ENCODE measurements around the gene METRNL. TPM values are rescaled to one million over a fixed set of nuclear protein-coding genes. Genes with fewer than 3 reads are reported as not detected.

Gene METRNL
- total RNA-seq, 1 donor from 2014 or later, result 79.9 TPM

- ATAC-seq (no peak), DNase-seq (no peak)
- intact Hi-C loops (cut with DNase I), result no loop called here
- Histone ChIP-seq H3K9me3 (no peaks in the 10 kb centered on the region), H3K4me1 (peaks cover 27% of the 10 kb centered on the region), H3K27me3 (no peaks in the 10 kb centered on the region), H3K4me3 (no peak overlapping the region), H3K36me3 (no peaks in the 10 kb centered on the region), H3K27ac (no peak overlapping the region)
- no peak for TF ChIP-seq CTCF (IDR thresholded peaks at IDR 0.05)
Observed at GRCh38 chr17:83105512-83105911, 26.1 kb downstream of the METRNL start.

GRCh38 chr17:83106056-83106588, 26.7 kb downstream of the METRNL start:
- peaks cover 28% of the 10 kb centered on the region for H3K4me1 ChIP-seq
- H3K4me3 ChIP-seq, result no peak overlapping the region
- ATAC-seq, result no peak
- H3K27ac ChIP-seq, result no peak overlapping the region
- DNase-seq, result no peak
- TF ChIP-seq CTCF (IDR thresholded peaks at IDR 0.05), result no peak
- no peaks in the 10 kb centered on the region for H3K9me3 ChIP-seq
- intact Hi-C loops (cut with DNase I), result no loop called here
- H3K36me3 ChIP-seq, result no peaks in the 10 kb centered on the region
- H3K27me3 ChIP-seq, result no peaks in the 10 kb centered on the region

- H3K36me3 ChIP-seq, result no peaks in the 10 kb centered on the region
- H3K4me1 ChIP-seq, result peaks cover 19% of the 10 kb centered on the region
- DNase-seq (no peak), ATAC-seq (no peak)
- H3K9me3 ChIP-seq, result no peaks in the 10 kb centered on the region
- H3K27me3 ChIP-seq, result no peaks in the 10 kb centered on the region
- TF ChIP-seq CTCF (IDR thresholded peaks at IDR 0.05), result no peak
- H3K4me3 ChIP-seq, result no peak overlapping the region
- H3K27ac ChIP-seq, result no peak overlapping the region
- intact Hi-C loops (cut with DNase I), result no loop called here
Observed at GRCh38 chr17:83106913-83107655, 27.7 kb downstream of the METRNL start.

GRCh38 chr17:83107656-83108048, 28.2 kb downstream of the METRNL start:
- TF ChIP-seq CTCF (IDR thresholded peaks at IDR 0.05), result no peak
- ATAC-seq, result no peak
- H3K36me3 ChIP-seq, result no peaks in the 10 kb centered on the region
- DNase-seq, result no peak
- no peak overlapping the region for H3K4me3 ChIP-seq
- H3K9me3 ChIP-seq, result no peaks in the 10 kb centered on the region
- intact Hi-C loops (cut with DNase I), result no loop called here
- peaks cover 16% of the 10 kb centered on the region for H3K4me1 ChIP-seq
- no peak overlapping the region for H3K27ac ChIP-seq
- H3K27me3 ChIP-seq, result no peaks in the 10 kb centered on the region

GRCh38 chr17:83108709-83109108, 29.3 kb downstream of the METRNL start:
- Histone ChIP-seq H3K27ac (no peak overlapping the region), H3K9me3 (no peaks in the 10 kb centered on the region), H3K36me3 (no peaks in the 10 kb centered on the region), H3K4me3 (no peak overlapping the region), H3K4me1 (peaks cover 16% of the 10 kb centered on the region), H3K27me3 (no peaks in the 10 kb centered on the region)
- DNase-seq (no peak), ATAC-seq (no peak)
- intact Hi-C loops (cut with DNase I), result no loop called here
- no peak for TF ChIP-seq CTCF (IDR thresholded peaks at IDR 0.05)

Measured in upper lobe of right lung (tissue), 1 donor.